GM12865 (cell line): ENCODE data around the gene ABI3BP.

ENCODE experiments used
- DNase-seq: peaks from one replicate; pipeline ENCODE4 v3.0.0; 2010; ENCODE audit warnings: low read depth
- H3K4me3 ChIP-seq: 2 replicates; pipeline ENCODE4 v1.5.1; 2011; ENCODE audit warnings: mild to moderate bottlenecking, low read depth, low read length, control low read depth
- TF ChIP-seq, protein P1 (sequence below): IDR thresholded peaks from 2 replicates; pipeline ENCODE4 v1.5.1; 2011; ENCODE audit warnings: low read length, control low read depth, low read depth, inconsistent platforms; ENCODE audit not compliant: insufficient read depth; ENCODE audit errors: missing control alignments

Gene ABI3BP

DNA sequence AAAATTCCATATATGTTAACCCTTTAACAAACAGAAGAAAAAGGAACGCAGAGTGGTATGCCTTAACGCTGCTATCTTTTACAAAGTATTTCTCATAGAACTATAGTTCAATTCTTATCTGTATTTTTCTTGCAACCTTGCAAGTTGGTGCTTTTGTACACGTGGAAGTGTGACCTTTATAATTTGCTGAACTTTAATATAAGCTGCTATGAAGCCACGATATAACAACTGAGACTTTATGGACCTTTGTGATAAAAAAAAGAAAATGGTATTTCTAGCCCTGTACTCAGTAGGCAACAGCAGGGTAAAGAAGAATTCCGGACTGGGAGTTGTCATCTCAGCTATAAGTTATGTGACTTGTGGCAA, 290.3 kb downstream of the ABI3BP start:
- H3K4me3 ChIP-seq = no peak overlapping the region

GRCh38 chr3:100702082-100702979, 290.9 kb downstream of the ABI3BP start:
- TF ChIP-seq, protein P1, sequence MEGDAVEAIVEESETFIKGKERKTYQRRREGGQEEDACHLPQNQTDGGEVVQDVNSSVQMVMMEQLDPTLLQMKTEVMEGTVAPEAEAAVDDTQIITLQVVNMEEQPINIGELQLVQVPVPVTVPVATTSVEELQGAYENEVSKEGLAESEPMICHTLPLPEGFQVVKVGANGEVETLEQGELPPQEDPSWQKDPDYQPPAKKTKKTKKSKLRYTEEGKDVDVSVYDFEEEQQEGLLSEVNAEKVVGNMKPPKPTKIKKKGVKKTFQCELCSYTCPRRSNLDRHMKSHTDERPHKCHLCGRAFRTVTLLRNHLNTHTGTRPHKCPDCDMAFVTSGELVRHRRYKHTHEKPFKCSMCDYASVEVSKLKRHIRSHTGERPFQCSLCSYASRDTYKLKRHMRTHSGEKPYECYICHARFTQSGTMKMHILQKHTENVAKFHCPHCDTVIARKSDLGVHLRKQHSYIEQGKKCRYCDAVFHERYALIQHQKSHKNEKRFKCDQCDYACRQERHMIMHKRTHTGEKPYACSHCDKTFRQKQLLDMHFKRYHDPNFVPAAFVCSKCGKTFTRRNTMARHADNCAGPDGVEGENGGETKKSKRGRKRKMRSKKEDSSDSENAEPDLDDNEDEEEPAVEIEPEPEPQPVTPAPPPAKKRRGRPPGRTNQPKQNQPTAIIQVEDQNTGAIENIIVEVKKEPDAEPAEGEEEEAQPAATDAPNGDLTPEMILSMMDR = no peak
- H3K4me3 ChIP-seq = no peak overlapping the region
- DNase-seq = no peak

More for the DNA sequence above, 290.3 kb downstream of the ABI3BP start:
- TF ChIP-seq, protein P1 = no peak
- no peak for DNase-seq

DNA sequence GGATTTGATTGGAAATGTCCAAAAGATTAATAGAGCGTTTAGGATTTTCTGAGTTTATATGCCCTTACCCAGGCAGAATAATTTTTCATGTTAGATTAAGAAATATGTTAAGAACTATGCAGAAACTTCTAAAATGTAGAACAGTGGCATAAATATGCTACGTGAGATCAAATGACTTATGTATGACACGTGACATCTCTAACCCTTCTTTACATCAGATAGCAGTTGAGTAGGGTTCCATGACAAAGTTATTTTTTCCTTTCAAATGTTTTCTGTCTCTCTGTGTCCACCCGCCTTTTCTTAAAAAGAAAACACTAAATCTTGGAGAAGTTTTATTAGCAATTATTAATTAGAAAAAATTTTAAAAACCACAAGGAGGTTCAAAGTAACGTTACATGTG, 292.5 kb downstream of the ABI3BP start:
- DNase-seq = no peak
- TF ChIP-seq, protein P1 = no peak
- no peak overlapping the region for H3K4me3 ChIP-seq
